HG02840 (cell line): ENCODE results near the gene GRIK2.

Experiments
- ATAC-seq: cut with Tn5 transposase; IDR thresholded peaks from one replicate; pipeline ENCODE4 v1.9.1; 2021; ENCODE audit warnings: mild to moderate bottlenecking, moderate library complexity, moderate number of reproducible peaks; ENCODE audit not compliant: unreplicated experiment, low FRiP score

Gene GRIK2

GRCh38 chr6:101760843-101761621, 367.5 kb downstream of the GRIK2 start:
- ATAC-seq, result no peak

DNA sequence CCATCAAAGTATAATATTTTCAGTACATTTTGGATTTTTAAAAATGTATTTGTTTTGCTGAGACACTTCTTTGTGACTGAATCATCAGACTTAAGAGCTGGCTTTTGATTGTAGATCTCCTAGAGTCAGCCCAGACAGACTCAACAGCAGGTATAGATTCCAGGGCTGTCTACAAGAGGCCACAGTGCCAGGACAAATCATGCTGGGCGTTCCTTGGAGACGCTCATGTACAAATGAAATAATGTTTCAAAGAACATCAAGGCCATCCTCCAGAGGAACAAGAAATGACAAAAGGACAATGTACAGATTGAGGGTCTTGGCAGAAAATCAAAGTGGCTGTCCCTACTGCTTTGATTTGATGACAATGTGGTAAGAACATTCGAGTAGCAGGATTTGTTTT, 369.3 kb downstream of the GRIK2 start:
- no peak for ATAC-seq

DNA sequence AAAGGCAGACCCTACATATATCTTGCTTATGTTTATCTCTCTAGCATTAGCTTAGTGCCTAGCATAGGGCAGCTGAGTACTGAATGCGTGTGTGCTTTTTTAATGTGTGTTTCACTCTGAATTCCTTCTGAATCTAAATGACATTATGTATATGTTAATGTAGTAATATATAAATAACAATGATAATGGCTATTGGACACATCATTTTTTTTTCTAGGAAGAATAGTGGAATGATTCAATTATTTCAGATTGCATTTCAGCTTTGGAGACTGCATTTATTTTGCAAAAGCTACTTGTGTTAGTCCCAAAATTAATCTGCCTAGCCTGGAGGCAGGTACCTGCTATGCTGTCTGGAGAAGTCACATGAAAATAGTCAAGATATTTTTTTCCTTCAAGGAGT, 371.8 kb downstream of the GRIK2 start:
- no peak for ATAC-seq

- ATAC-seq, result no peak
Observed at GRCh38 chr6:101770116-101770515, 376.6 kb downstream of the GRIK2 start.

DNA sequence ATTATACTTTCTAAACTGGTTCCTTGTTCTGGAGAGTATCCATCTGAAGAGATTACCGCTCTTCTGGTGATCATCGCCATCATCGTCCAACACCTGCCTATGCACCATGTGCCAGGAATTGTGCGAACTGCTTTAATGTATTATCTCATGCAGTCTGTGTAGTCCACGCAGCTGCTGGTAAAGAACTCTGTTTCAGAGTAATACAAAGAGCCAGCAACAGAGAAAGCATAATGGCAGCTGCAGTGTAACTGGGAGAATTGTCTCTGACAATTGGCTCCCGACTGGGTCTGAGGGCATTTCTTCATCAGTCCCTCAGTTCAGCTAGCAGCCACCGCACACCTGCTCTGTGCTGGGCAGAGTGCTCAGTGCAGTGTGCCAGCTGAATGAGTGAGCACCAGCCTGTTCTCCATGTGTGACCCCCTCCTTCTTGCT, 383.4 kb downstream of the GRIK2 start:
- no peak for ATAC-seq

DNA sequence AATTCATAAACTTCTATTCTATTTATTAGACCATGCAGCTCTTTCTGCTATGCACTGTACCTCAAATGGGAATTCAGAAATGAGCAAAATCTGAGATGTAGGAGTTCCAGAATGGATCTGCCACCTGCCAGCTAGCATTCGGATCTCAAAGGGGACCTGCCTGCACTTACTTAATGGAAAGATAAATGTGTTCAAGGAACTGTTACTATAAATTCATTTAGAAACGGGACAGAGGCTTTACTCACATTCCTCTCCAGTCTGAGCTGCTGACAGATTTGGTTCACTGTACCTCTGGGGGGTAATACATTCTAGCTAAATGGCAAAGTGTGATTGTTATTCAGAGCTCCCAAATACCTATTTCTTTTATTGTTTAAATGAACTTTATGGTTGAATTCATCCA, 384.1 kb downstream of the GRIK2 start:
- no peak for ATAC-seq

- ATAC-seq, result no peak
Observed at GRCh38 chr6:101779051-101779844, 385.7 kb downstream of the GRIK2 start.

DNA sequence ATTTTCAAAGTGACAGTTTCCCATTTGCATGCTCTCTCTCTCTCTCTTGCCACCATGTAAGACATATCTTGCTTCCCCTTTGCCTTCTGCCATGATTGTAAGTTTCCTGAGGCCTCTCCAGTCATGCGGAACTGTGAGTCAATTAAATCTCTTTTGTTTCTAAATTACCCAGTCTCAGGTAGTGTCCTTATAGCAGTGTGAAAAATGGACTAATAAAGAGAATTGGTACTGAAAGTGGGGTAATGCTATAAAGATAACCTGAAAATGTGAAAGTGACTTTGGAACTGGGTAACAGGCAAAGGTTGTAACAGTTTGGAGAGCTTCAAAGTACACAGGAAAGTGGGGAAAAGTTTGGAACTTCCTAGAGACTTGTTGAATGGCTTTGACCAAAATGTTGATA, 389.8 kb downstream of the GRIK2 start:
- ATAC-seq, result no peak

GRCh38 chr6:101784094-101784493, 390.6 kb downstream of the GRIK2 start:
- ATAC-seq, result no peak

GRCh38 chr6:101799531-101799930, 406.0 kb downstream of the GRIK2 start:
- no peak for ATAC-seq

DNA sequence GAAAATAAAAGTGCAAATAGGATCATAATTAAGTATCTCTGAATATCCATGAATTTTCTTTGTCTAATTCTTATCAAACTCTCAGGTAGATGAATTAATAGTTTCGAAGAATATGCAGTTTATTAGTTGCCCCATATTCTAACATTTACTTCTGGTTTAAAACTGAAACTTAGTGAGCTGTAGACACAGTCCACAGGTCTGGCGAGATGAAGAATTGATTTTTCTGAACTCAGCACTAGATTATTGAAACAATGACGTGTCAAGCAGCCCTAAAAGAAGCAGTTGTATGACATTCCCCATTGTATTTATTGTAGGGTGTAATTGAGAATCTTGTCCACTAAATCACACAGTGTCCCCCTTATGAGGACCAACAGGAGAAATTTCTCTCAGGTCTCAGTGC, 407.1 kb downstream of the GRIK2 start:
- no peak for ATAC-seq

- no peak for ATAC-seq
Observed at GRCh38 chr6:101803136-101803535, 409.6 kb downstream of the GRIK2 start.

DNA sequence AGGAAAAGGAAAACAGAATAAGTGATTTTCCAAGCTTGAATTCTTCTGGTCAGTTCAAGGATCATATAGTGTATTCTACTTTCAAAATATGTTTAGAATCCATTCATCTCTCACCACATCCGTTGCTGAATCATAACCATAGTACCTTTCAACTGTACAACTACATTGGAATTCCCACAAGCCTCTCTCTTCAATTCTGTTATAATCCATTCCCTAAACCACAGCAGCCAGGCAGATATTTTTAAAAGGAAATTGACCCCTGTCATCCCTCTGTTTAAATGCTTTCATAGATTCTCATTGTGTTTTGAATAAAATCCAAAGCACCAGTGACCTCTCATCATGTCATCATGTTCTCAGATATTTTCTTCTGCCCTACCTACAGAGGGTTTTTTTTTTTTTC, 412.7 kb downstream of the GRIK2 start:
- ATAC-seq, result no peak

DNA sequence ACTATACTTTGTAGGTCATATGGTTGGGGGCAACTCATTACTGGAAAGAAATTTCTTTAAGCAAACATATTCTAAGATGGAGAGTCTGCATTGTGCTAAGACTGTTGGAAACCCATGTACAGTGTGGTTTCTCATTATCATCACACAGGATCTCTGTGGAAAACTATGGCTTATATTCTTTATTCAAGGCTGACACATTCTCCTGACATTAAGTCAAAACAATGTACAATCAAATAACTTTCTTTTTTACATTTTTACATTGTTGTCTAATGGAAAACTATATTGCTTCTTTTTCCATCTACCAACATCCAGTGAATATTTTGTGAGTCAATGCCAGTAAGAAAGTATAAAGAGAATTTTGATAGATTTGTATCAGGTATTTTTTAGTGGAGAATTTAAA, 417.6 kb downstream of the GRIK2 start:
- no peak for ATAC-seq

- ATAC-seq, result no peak
Observed at GRCh38 chr6:101816716-101817115, 423.2 kb downstream of the GRIK2 start.

DNA sequence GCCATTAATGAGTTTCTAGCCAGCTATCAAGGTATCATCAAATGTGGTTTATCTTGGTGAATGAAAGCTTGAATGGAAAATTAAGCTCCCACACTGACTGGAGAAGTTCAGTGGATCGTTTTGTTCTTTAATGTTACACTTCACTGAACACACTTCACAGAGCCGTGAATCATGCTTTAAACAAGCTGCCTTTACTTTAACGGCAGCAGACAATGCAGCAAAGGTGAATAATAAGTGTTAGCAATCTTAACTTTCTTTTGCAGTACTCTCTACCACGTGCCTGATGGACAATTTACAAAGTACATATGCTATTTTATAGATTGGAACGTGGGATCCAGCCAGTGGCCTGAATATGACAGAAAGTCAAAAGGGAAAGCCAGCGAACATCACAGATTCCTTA, 424.5 kb downstream of the GRIK2 start:
- ATAC-seq, result no peak

GRCh38 chr6:101824551-101825345, 431.2 kb downstream of the GRIK2 start:
- ATAC-seq, result no peak

DNA sequence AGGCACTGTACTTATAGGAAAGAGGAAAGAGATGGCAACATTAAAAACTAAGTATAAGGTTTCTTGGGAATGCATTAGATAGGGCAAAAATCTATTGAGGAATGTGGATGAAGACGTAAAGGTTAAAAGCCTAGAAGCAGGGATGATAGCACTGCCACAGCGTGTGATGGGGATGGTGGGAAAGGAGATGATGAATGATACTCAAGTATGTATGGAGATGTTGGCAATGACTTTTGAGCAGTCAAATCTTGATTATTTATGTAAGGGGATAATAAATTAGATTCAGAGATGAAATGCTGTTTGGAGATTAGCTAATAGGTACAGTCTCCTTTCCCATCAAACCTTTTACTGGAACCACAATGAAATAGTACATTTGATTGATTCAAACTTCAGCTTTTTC, 432.8 kb downstream of the GRIK2 start:
- no peak for ATAC-seq

DNA sequence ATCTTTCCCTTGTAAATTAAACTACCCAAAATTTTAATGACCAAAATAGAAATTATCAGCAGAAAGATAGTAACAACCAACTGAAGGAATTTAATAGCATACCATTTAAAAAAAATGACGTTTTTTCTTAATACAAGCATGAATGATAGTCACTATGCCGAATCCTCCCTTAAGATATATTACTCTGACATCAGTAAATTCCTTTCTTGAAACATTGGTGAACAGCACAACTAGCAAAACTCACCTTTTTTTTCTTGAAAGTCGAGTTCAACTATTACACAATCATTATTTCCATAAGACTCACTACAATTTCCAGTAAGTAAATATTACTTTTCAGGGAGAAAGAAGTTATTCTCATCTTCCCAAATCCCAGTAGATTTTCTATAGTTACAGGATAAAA, 433.2 kb downstream of the GRIK2 start:
- no peak for ATAC-seq

GRCh38 chr6:101830501-101831031, 437.1 kb downstream of the GRIK2 start:
- no peak for ATAC-seq

- no peak for ATAC-seq
Observed at GRCh38 chr6:101832371-101832770, 438.9 kb downstream of the GRIK2 start.
